ENCODE results near the gene CD151.

CD151 gene

DNA sequence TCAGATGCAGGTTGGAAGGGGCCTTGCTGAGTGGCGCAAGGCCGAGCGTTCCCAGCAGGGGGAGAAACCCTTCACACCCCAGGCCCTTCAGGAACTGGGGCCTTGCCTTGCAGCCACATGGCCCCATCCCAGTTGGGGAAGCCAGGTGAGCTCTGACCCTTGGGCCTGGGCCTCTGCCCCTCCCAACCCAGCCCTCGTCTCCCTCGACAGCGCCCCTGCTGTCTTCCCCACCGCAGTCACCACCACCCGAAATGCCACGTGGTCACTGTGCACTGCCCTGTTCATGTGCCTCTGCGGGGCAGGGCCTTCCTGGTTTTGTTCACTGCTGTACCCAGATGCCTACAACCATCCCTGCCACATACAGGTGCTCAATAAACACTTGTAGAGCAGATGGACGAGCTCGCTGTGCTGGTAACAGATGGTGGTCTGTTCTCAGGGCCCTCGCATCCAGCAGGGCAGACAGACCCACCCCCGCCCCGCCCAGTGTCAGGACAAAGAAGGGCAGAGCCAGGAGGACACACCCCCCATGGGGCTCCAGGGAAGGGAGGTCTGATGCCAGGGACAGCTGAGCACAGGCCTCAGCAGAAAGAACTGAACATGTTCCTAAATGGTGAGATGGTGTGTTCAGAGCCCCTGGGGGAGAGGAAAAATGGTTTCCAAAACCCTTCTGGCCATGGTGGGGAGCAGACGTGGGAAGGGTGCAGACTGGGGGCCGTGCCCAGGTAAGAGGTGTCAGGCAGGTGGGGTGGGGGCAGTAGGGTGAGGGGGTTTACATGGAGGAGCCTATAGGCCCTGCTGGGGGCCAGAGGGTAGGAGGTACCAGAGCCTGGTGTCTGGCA is 5.9 kb downstream of the CD151 start:
- peak in 1 of 2 experiments; percentile 46 for DNase-seq (ENCODE audit: low read depth in 1 of 2, low spot score in 1 of 2)
- TF ChIP-seq JUND (IDR thresholded peaks at IDR 0.05; ENCODE audit: low read depth): no peak
- in situ Hi-C loops (cut with HindIII; ENCODE audit: low pct_unique_long_range_greater_than_20kb, low sequenced_read_pairs): no loop called here

- no peak for TF ChIP-seq JUND (IDR thresholded peaks at IDR 0.05; ENCODE audit: low read depth)
- no peak for DNase-seq (ENCODE audit: low read depth in 1 of 2, low spot score in 1 of 2)
- in situ Hi-C loops (cut with HindIII; ENCODE audit: low pct_unique_long_range_greater_than_20kb, low sequenced_read_pairs): no loop called here
Observed at GRCh38 chr11:839280-839623, 6.5 kb downstream of the CD151 start.

- in situ Hi-C loops (cut with HindIII; ENCODE audit: low pct_unique_long_range_greater_than_20kb, low sequenced_read_pairs): no loop called here
- no peak for TF ChIP-seq JUND (IDR thresholded peaks at IDR 0.05; ENCODE audit: low read depth)
- DNase-seq (ENCODE audit: low read depth in 1 of 2, low spot score in 1 of 2): no peak
Observed at GRCh38 chr11:839875-840617, 7.3 kb downstream of the CD151 start.

GRCh38 chr11:841981-842369 is 9.2 kb downstream of the CD151 start:
- in situ Hi-C loops (cut with HindIII; ENCODE audit: low pct_unique_long_range_greater_than_20kb, low sequenced_read_pairs): no loop called here
- TF ChIP-seq JUND (IDR thresholded peaks at IDR 0.05; ENCODE audit: low read depth): no peak
- DNase-seq (ENCODE audit: low read depth in 1 of 2, low spot score in 1 of 2): no peak

GRCh38 chr11:842370-843002 is 9.7 kb downstream of the CD151 start, which contains the start of the genes POLR2L and TSPAN4:
POLR2L (minus strand) TSS chr11:842529; CDS start chr11:842508, 21 bp downstream.
TSPAN4 (plus strand) TSS chr11:842852; CDS start chr11:850305, 7,453 bp downstream.
- TF ChIP-seq JUND (IDR thresholded peaks at IDR 0.05; ENCODE audit: low read depth): no peak
- in situ Hi-C loops (cut with HindIII; ENCODE audit: low pct_unique_long_range_greater_than_20kb, low sequenced_read_pairs): no loop called here
- DNase-seq (ENCODE audit: low read depth in 1 of 2, low spot score in 1 of 2): peak; percentile 79 to 91

DNA sequence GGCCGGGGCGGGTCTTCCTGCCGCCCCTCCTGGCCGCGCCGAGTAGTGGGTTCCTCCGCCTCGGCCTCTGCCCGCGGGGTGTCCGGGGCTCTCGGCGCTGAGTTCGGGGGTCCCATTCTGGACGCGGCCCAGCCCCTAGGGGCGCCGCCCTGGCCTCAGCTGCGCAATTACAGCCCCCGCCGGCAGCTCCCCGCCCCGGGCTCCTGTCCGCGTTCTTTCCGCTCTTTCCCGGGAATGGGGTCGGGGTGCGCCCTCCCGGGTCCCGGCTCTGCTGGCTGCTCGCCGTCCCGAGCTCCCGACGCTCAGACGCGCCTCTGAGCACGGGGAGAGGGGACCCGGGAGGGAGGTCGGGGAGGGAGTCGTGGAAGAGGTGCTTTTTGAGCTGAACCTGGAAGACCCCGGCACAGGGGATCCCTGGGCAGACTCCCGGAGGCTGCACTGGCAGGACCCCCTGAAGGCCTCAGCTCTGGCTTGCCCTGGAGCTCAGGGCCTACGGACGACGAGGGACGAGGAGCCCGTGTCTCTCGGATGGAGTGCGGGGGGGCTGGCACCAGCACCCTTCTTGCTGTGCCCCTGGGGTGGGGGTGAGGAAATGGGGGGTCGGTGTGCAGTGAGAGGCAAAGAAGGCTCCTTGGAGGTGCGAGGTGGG is 10.5 kb downstream of the CD151 start:
- TF ChIP-seq JUND (IDR thresholded peaks at IDR 0.05; ENCODE audit: low read depth): no peak
- in situ Hi-C loops (cut with HindIII; ENCODE audit: low pct_unique_long_range_greater_than_20kb, low sequenced_read_pairs): no loop called here
- DNase-seq (ENCODE audit: low read depth in 1 of 2, low spot score in 1 of 2): no peak

DNA sequence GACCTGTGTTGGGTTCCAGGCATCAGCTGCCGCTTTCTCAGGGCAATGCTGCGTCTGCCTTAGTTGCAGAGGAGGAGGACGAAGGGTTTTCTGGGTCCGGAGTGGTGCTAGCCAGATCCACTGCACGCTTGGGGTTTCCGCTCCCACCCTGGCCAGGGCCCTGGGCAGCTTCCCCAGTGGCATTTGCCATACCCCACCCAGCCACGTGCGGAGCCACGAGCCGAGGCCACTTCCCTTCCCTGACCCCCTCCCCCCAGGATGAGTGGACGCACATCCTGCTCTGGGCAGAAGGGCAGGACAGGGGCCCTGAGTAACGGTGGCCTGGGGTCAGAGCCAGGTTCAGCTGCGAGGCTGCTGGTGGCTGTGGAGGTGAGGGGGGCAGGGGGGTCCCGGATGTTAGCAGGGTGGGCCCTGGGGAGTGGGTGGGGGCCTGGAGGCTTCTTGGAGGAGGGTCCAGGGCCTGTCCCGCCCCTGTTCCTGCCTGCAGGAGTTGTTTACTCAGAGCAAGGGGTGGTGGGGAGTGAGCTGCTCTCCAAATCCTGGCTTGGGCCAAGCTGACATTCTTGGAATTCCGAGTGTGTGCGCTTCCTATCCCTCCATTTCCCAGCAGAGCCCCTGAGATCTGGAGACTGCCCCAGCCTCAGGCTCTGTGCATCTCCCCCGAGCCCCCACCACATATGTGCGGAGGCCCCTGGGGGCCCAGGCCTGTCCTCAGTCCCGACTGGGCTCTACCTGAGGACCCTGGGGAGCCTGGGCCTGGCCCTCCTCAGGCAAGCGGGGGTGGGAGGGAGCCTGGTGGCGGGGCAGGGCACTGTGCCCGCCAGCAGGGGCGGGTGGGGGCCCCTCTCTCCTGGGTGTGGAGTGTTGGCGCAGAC is 11.3 kb downstream of the CD151 start:
- in situ Hi-C loops (cut with HindIII; ENCODE audit: low pct_unique_long_range_greater_than_20kb, low sequenced_read_pairs): no loop called here
- no peak for TF ChIP-seq JUND (IDR thresholded peaks at IDR 0.05; ENCODE audit: low read depth)
- peak; percentile 85 to 89 for DNase-seq (ENCODE audit: low read depth in 1 of 2, low spot score in 1 of 2)

- in situ Hi-C loops (cut with HindIII; ENCODE audit: low pct_unique_long_range_greater_than_20kb, low sequenced_read_pairs): no loop called here
- DNase-seq (ENCODE audit: low read depth in 1 of 2, low spot score in 1 of 2): peak in 1 of 2 experiments; percentile 69
- no peak for TF ChIP-seq JUND (IDR thresholded peaks at IDR 0.05; ENCODE audit: low read depth)
Observed at GRCh38 chr11:844693-845644, 12.2 kb downstream of the CD151 start.

DNA sequence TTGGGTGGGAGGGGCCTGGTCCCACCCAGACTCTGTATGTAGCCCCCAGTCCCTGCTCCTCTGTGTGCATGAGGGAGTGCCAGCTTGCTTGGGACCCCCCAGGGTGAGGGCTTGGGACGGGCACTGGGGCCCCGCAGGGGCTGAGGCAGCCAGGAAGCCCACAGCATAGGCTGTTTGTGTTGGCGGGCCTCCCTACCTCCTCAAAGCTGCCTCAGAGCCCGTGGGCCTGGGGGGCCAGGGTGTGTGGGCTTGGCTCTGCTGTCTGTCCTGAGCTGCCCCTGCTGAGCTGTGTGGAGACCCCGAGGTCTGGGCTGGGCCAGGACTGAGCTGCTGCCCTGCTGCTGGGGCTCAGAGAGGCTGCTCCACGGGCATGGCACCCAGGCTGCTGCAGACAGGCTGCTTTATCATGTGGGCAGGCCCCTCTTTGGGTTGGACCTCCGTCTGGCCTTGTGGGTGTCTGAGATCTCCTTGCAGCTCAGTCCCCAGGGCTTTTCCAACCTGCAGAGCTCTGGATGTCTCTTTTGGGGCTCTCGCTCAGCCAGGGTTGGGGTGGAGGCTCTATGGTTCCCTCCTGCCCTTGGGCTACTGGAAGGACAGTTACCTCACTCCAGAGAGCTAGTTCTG is 13.2 kb downstream of the CD151 start:
- no peak for DNase-seq (ENCODE audit: low read depth in 1 of 2, low spot score in 1 of 2)
- in situ Hi-C loops (cut with HindIII; ENCODE audit: low pct_unique_long_range_greater_than_20kb, low sequenced_read_pairs): no loop called here
- no peak for TF ChIP-seq JUND (IDR thresholded peaks at IDR 0.05; ENCODE audit: low read depth)

- no peak for DNase-seq (ENCODE audit: low read depth in 1 of 2, low spot score in 1 of 2)
- in situ Hi-C loops (cut with HindIII; ENCODE audit: low pct_unique_long_range_greater_than_20kb, low sequenced_read_pairs): no loop called here
- no peak for TF ChIP-seq JUND (IDR thresholded peaks at IDR 0.05; ENCODE audit: low read depth)
Observed at GRCh38 chr11:846496-847098, 13.8 kb downstream of the CD151 start.

Measured in T47D (cell line).